HCEC 1CT (cell line): ENCODE data around the gene EPC1.
A peak's percentile ranks its signal among the peaks of the same experiment; 100 is the strongest.

Experiments used
- DNase-seq: peaks from one replicate; pipeline ENCODE4 v3.0.0-alpha.2; 2017

The EPC1 gene

DNA sequence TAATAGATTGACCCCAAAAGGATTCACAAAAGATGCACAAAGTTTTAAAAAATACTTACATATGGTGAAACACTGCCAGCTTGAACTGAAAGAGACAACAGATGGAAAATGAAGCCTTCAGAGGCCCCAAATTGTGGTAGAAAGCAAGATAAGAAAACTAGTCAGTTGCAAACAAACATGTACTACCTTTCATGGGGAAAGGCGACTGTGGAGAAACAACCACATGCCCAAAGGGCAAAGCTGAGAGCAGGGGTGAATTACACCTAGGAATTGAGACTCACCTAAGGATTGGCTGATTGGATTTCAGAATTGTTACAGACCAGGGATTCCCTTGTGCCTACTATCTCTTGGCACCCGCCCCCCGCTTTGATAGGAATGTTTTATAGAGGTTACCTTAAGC is 13.1 kb downstream of the EPC1 start:
- no peak for DNase-seq

DNA sequence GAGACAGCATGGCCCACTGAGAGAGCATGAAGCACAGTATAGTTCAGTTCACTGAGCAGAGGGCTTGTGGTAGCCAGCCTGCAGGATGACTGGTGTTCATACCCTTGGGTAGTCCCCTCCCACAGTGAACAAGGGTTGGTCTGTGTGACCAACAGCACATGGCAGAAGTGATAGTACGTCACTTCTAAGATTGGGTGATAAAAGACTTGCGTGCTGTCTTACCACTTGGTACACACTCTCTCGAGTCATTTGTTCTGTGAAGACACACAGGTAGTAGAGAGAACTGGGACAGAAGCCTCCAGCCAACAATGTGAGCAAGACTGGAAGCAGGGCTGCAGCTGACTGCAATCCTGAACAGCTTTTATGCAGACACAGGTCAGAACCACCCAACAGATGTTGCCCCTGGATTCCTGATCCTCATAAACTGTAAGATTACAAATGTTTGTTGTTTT is 14.6 kb downstream of the EPC1 start:
- DNase-seq: no peak

GRCh38 chr10:32331606-32332005 is 15.4 kb downstream of the EPC1 start:
- DNase-seq: no peak

DNA sequence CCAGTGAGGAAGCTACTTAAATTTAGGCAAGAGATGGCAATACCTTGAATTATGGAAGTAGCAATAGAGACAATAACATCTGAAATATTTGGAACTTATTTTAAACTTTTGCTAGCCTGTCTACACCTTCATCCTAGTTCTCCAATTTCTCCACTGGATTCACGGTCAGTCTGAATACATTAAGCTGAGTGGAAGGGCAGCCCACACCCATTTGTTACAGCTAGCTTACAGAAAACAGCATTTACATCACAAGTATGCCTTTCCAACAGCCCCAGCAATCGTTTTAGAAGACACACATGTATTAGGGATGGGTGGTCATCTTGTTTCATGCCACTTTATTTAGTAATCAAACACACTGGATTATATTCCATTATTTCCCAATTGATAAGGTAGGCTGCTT is 16.7 kb downstream of the EPC1 start:
- DNase-seq: no peak

GRCh38 chr10:32329061-32329460 is 17.9 kb downstream of the EPC1 start:
- no peak for DNase-seq

DNA sequence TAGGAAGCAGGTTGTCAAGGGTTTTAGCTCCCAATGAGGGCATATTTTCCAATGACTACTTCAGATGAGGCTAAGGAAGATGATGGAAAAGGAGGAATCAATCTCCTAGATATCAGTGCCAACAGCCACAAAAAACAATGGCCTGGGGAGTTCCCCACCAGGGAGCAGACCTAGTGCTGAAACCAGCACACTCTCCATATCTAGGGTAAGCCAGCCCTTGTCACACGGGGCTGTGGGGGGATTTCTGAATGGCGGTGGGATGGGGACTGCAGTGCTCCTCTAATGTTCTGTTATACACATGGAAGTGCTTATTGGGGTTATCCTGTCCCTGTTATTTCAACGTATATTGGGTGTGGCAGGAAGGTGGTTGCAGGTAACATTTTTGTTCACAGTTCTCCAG is 18.5 kb downstream of the EPC1 start:
- no peak for DNase-seq

DNA sequence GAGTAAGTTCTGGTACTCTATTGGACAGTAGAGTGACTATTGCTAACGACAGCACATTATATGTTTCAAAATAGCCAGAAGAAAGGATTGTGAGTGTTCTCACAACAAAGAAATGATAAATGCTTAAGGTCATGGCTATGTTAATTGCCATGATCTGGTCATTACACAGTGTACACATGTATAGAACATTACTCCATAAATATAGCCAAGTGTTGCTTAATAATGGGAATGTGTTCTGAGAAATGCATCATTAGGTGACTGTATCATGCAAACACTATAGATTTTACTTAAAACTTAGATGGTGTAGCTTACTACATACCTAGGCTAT is 19.6 kb downstream of the EPC1 start:
- DNase-seq: no peak

DNA sequence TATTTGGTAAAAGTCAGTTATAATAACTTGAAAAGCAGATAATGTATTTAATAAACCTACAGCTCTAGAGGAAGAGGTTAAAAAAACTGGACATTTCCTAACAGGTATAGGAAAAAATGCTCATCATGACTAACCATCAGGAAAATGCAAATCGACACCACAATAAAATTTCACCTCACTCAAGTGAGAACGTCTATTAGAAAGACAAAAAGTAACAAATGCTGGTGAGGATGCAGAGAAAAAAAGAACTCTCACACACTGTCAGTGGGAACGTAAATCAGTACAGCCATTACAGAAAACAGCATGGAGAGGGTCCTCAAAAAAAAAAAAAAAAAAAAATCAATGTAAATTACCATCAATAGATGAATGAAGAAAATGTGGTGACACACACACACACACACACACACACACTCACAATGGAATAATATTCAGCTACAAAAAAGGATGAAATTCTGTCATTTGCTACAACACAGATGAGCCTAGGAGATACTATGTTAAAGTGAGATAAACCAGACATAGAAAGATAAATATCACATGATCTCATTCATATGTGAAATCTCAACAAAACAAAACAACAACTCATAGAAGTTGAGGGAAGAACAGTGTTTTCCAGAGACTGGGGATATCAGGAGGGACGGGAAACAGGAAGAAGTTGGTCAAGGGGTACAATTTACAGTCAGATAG is 20.1 kb downstream of the EPC1 start:
- DNase-seq: no peak

- DNase-seq: no peak
These were observed 20.8 kb downstream of the EPC1 start for GRCh38 chr10:32326119-32326518.

DNA sequence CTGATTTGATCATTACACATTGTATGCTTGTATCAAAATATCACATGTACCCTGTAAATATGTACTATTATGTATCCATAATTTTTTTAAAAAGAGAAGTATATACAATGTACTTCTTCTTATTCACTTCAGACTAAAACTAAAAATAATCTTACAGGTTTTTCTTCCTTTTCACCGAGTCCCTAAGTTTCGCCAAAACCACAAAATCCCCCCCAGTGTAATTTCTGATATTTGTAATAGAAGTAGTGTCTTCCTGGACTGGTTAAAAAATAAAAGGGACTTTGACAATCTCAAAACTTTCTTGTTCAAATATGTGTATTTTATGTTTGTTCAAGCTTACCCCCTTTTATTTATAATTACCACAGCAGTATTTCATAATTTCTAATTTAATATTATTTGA is 23.9 kb downstream of the EPC1 start:
- no peak for DNase-seq

- no peak for DNase-seq
These were observed 25.8 kb downstream of the EPC1 start for GRCh38 chr10:32321016-32321631.

GRCh38 chr10:32318476-32318896 is 28.5 kb downstream of the EPC1 start:
- peak; percentile 18 for DNase-seq

DNA sequence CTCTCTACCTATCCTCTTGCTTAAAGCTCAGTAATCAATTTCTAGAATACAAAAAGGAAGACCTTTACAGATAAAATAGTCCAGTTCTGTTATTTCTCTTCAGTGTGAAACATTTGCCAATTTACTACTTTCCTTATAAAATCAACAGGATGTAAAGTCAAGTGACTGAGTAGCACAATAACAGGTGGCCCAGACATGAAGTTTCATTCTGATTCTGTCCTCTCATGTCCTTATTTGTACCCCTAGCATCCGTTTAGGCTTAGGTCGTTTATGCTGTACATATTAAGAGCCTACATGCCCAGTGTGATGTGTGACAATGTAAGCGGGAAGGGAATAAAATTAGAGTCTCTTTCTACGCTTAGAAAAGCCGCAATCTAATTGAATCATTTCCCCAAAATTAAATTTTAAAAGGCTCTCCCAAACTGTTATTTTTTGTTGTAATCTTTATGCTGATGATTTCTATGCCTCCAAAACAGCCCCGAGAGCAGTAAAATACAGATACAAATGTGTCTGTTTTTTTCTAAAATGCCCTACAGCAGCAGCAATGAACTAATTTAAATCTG is 29.1 kb downstream of the EPC1 start:
- no peak for DNase-seq

- peak; percentile 44 for DNase-seq
These were observed 31.5 kb downstream of the EPC1 start for GRCh38 chr10:32315424-32315823.

DNA sequence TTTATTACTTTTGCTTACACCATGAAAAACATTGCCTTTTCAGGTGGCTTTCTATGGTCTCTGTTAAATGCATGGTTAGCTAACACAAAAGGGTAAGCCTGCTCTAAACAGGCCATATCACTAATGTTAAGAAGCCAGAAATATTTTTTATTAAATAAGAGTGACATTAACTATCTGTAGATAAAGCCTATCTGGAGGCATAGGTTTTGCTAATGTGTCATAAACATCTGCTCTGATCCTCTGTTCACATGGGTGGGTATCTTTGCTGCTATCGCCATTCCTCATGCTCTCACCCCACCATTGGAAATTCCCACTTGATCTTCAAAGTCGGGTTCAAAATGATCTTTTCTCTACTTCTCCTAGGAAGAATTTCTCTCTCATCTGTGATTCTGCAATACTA is 32.4 kb downstream of the EPC1 start:
- no peak for DNase-seq

GRCh38 chr10:32308027-32308603 is 38.8 kb downstream of the EPC1 start:
- DNase-seq: no peak

DNA sequence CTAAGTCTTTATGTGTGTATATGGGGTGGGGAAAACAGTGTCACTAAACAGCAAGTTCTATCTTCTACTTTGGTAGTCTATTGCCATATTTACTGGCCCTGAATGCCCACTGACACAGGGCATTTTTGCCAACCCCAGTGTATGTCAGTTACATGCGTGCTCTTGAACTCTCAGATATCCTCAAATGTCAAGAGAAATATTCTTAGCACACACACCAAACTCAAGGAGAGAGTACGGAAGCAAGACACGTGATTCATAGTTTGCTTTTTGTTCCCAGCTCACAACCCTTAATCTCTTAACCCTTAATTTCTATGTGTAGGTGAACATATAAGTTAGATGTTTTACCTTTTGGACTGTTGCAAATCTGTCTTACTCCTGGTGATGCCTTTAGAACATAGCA is 39.3 kb downstream of the EPC1 start:
- DNase-seq: no peak

GRCh38 chr10:32299354-32299980 is 47.5 kb downstream of the EPC1 start:
- no peak for DNase-seq

DNA sequence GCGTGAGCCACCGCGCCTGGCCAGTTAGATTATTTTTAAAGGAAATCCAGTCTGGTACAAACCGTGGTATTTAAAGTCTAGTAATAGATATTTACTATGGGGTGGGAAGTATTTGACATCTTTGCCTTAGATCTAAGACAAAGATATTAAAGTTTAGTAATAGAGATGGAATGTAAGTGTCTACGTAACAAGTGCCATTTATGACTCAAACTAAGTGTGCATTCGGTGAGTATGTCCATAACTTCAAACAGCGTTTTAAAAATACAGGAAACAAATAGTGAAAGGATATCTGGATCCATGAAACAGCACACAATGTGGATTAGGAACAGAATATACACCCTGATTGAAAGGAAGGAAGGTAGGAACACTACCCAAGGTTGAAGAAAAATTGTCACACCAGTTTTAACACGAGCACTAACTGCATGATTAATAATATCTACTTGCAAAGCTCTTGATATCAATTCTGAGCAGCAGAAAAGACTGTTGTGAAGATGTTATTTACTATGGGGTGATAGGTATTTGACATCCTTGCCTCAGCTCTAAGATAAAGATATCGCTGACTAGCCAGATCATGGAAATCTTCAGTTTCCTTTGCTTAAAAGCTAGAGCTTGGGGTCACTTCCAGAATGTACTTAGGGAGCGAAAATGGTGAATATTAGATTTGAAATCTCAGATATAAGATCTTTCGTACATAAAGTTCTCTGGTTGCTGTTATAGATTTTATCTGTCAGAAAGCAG is 48.7 kb downstream of the EPC1 start:
- DNase-seq: peak; percentile 91

GRCh38 chr10:32295027-32295426 is 51.9 kb downstream of the EPC1 start:
- DNase-seq: no peak

DNA sequence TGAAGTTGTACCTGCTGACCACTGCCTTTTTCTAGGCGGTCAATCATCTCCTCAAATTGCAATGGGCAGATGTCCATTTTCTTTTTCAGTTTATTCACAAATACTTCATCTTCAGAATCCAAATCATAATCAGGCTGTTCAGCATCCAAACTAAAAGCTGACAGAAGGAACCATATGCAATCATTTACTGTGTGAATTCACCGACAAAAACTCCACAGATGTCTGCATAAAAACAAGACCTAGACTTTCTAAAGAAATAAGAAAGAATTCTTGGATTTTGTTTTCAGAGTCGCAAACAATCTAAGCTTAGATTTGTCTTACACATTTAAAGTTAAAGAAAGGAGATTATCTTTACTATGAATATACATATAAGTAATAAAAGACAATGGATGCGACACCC is 53.4 kb downstream of the EPC1 start:
- no peak for DNase-seq

- DNase-seq: no peak
These were observed 67.2 kb downstream of the EPC1 start for GRCh38 chr10:32279795-32280194.

GRCh38 chr10:32273336-32273735 is 73.6 kb downstream of the EPC1 start:
- no peak for DNase-seq
